ENCODE results near the gene USP17L22. TPM values are rescaled to one million over a fixed set of nuclear protein-coding genes. Genes with fewer than 3 reads are reported as not detected.
"Not testable (repeated sequence)": the region's sequence is repeated elsewhere in the genome, so short reads cannot be mapped to it uniquely, and the experiment has no call there.

Gene USP17L22, protein sequence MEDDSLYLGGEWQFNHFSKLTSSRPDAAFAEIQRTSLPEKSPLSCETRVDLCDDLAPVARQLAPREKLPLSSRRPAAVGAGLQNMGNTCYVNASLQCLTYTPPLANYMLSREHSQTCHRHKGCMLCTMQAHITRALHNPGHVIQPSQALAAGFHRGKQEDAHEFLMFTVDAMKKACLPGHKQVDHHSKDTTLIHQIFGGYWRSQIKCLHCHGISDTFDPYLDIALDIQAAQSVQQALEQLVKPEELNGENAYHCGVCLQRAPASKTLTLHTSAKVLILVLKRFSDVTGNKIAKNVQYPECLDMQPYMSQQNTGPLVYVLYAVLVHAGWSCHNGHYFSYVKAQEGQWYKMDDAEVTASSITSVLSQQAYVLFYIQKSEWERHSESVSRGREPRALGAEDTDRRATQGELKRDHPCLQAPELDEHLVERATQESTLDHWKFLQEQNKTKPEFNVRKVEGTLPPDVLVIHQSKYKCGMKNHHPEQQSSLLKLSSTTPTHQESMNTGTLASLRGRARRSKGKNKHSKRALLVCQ
- not detected for total RNA-seq

DNA sequence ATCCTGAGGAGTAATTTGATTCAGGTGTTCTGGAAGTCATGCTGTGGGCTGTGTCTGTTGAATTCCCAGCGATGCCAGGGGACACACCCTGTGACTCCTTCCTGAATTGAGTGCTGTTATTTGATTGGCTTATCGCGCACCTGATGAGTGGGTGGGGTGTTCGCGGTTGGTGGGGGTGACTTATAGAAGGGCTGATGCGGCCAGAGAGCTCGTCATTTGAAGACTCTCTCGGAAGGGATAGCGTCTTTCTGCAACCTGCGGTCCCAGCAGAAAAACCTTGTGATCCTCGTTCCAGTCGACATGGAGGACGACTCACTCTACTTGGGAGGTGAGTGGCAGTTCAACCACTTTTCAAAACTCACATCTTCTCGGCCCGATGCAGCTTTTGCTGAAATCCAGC is at the start of gene USP17L22:
TSS of gene USP17L22 (plus strand) at position 301 of the 400 bp plus-strand sequence. CDS start at position 301, 0 bp downstream.
- ATAC-seq (ENCODE audit: low FRiP score); DNase-seq (ENCODE audit: low spot score): not testable (repeated sequence)

GRCh38 chr4:9219852-9220251 is 47.6 kb upstream of the USP17L22 start, which contains the start of gene USP17L12:
USP17L12 (plus strand) TSS chr4:9220152; CDS start chr4:9220152, 0 bp downstream.
- DNase-seq (ENCODE audit: low spot score); ATAC-seq (ENCODE audit: low FRiP score): not testable (repeated sequence)

DNA sequence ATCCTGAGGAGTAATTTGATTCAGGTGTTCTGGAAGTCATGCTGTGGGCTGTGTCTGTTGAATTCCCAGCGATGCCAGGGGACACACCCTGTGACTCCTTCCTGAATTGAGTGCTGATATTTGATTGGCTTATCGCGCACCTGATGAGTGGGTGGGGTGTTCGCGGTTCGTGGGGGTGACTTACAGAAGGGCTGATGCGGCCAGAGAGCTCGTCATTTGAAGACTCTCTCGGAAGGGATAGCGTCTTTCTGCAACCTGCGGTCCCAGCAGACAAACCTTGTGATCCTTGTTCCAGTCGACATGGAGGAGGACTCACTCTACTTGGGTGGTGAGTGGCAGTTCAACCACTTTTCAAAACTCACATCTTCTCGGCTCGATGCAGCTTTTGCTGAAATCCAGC is 42.8 kb upstream of the USP17L22 start, which contains the start of gene USP17L13:
TSS of gene USP17L13 (plus strand) at position 301 of the 400 bp plus-strand sequence. CDS start at position 301, 0 bp downstream.
- not testable (repeated sequence) for ATAC-seq (ENCODE audit: low FRiP score); DNase-seq (ENCODE audit: low spot score)

GRCh38 chr4:9230249-9230648 is 37.2 kb upstream of the USP17L22 start:
- ATAC-seq (ENCODE audit: low FRiP score); DNase-seq (ENCODE audit: low spot score): not testable (repeated sequence)

DNA sequence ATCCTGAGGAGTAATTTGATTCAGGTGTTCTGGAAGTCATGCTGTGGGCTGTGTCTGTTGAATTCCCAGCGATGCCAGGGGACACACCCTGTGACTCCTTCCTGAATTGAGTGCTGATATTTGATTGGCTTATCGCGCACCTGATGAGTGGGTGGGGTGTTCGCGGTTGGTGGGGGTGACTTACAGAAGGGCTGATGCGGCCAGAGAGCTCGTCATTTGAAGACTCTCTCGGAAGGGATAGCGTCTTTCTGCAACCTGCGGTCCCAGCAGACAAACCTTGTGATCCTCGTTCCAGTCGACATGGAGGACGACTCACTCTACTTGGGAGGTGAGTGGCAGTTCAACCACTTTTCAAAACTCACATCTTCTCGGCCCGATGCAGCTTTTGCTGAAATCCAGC is 33.3 kb upstream of the USP17L22 start, which contains the start of gene USP17L15:
TSS of gene USP17L15 (plus strand) at position 301 of the 400 bp plus-strand sequence. CDS start at position 301, 0 bp downstream.
- not testable (repeated sequence) for ATAC-seq (ENCODE audit: low FRiP score); DNase-seq (ENCODE audit: low spot score)

- DNase-seq (ENCODE audit: low spot score), result peak; percentile 20
- not testable (repeated sequence) for ATAC-seq (ENCODE audit: low FRiP score)
Measured at GRCh38 chr4:9238461-9238860, 29.0 kb upstream of the USP17L22 start.

- ATAC-seq (ENCODE audit: low FRiP score); DNase-seq (ENCODE audit: low spot score): not testable (repeated sequence)
Measured at GRCh38 chr4:9243579-9243978, 23.8 kb upstream of the USP17L22 start, which contains the start of gene USP17L17. USP17L17 (plus strand) TSS chr4:9243879; CDS start chr4:9243879, 0 bp downstream.

DNA sequence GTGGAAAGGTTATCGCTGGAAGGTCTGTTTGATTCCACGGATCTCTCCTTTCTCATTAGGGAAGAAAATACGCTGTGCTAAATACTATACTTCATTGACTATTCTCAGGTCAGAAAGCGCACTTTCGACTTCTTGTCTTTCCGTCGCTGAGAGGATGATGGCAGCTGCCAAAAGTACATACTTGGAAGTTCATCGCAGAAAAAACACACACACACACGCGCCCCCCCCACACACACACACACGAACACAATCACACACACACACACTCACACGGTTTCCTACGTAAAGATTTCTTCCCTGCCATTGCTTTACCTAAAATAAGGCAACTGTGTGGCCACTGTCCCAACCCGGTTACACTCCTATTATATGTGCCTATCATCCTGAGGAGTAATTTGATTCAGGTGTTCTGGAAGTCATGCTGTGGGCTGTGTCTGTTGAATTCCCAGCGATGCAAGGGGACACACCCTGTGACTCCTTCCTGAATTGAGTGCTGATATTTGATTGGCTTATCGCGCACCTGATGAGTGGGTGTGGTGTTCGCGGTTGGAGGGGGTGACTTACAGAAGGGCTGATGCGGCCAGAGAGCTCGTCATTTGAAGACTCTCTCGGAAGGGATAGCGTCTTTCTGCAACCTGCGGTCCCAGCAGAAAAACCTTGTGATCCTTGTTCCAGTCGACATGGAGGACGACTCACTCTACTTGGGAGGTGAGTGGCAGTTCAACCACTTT is 19.3 kb upstream of the USP17L22 start, which contains the start of gene USP17L18:
TSS of gene USP17L18 (plus strand) at position 678 of the 728 bp plus-strand sequence. CDS start at position 678, 0 bp downstream.
- DNase-seq (ENCODE audit: low spot score), result peak; percentile 19
- not testable (repeated sequence) for ATAC-seq (ENCODE audit: low FRiP score)

- DNase-seq (ENCODE audit: low spot score); ATAC-seq (ENCODE audit: low FRiP score): not testable (repeated sequence)
Measured at GRCh38 chr4:9253078-9253477, 14.3 kb upstream of the USP17L22 start, which contains the start of gene USP17L19. USP17L19 (plus strand) TSS chr4:9253378; CDS start chr4:9253378, 0 bp downstream.

- not testable (repeated sequence) for DNase-seq (ENCODE audit: low spot score); ATAC-seq (ENCODE audit: low FRiP score)
Measured at GRCh38 chr4:9257824-9258223, 9.6 kb upstream of the USP17L22 start, which contains the start of gene USP17L20. USP17L20 (plus strand) TSS chr4:9258124; CDS start chr4:9258124, 0 bp downstream.

DNA sequence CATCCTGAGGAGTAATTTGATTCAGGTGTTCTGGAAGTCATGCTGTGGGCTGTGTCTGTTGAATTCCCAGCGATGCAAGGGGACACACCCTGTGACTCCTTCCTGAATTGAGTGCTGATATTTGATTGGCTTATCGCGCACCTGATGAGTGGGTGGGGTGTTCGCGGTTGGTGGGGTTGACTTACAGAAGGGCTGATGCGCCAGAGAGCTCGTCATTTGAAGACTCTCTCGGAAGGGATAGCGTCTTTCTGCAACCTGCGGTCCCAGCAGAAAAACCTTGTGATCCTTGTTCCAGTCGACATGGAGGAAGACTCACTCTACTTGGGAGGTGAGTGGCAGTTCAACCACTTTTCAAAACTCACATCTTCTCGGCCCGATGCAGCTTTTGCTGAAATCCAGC is 4.8 kb upstream of the USP17L22 start, which contains the start of gene USP17L21:
TSS of gene USP17L21 (plus strand) at position 301 of the 400 bp plus-strand sequence. CDS start at position 301, 0 bp downstream.
- not testable (repeated sequence) for ATAC-seq (ENCODE audit: low FRiP score); DNase-seq (ENCODE audit: low spot score)

GRCh38 chr4:9271719-9272118 is 4.3 kb downstream of the USP17L22 start:
- ATAC-seq (ENCODE audit: low FRiP score), result not testable (repeated sequence)
- DNase-seq (ENCODE audit: low spot score), result peak; percentile 46

Other genes starting within 250 kb of the USP17L22 start
- gene FAM90A26, start 97.2 kb upstream of the USP17L22 start, total RNA-seq, result not detected
- gene USP17L10, start 57.0 kb upstream of the USP17L22 start, total RNA-seq, result not detected
- not detected for gene USP17L11, start 52.2 kb upstream of the USP17L22 start, total RNA-seq
- gene USP17L12, start 47.5 kb upstream of the USP17L22 start, total RNA-seq, result not detected
- not detected for gene USP17L13, start 42.7 kb upstream of the USP17L22 start, total RNA-seq
- not detected for gene USP17L15, start 33.2 kb upstream of the USP17L22 start, total RNA-seq
- gene USP17L17, start 23.7 kb upstream of the USP17L22 start, total RNA-seq, result not detected
- gene USP17L18, start 19.0 kb upstream of the USP17L22 start, total RNA-seq, result not detected
- not detected for gene USP17L19, start 14.2 kb upstream of the USP17L22 start, total RNA-seq
- not detected for gene USP17L20, start 9.5 kb upstream of the USP17L22 start, total RNA-seq
- gene USP17L21, start 4.7 kb upstream of the USP17L22 start, total RNA-seq, result not detected
- gene USP17L24, start 57.5 kb downstream of the USP17L22 start, total RNA-seq, result not detected
- not detected for gene USP17L25, start 62.3 kb downstream of the USP17L22 start, total RNA-seq
- gene USP17L26, start 67.0 kb downstream of the USP17L22 start, total RNA-seq, result not detected
- gene USP17L5, start 71.8 kb downstream of the USP17L22 start, total RNA-seq, result not detected
- not detected for gene USP17L27, start 76.5 kb downstream of the USP17L22 start, total RNA-seq
- gene USP17L28, start 81.3 kb downstream of the USP17L22 start, total RNA-seq, result not detected
- not detected for gene USP17L29, start 86.0 kb downstream of the USP17L22 start, total RNA-seq
- not detected for gene USP17L30, start 95.5 kb downstream of the USP17L22 start, total RNA-seq
- not detected for gene DEFB131A, start 176.8 kb downstream of the USP17L22 start, total RNA-seq